Endothelial cell of umbilical vein (primary cell): ENCODE results near the gene ATP8A2. TPM values are rescaled to one million over a fixed set of nuclear protein-coding genes. Genes with fewer than 3 reads are reported as not detected.

ENCODE experiments used
- BruUV-seq: library from RNA; stranded (reverse); fragments of 400-500 nt; replicated peaks from 2 replicates; lab custom pipeline; 2021; lab: Mats Ljungman, UMichigan
- CTCF ChIA-PET: fragments of 300-600, 350-600 bp; sonication (Branson Sonifier 250); formaldehyde crosslinking; loops from one replicate; lab custom pipeline; 2021; ENCODE audit warnings: antibody characterized with exemption, inconsistent platforms; lab: Charles Lee
- POLR2A ChIA-PET: fragments of 300-600, 350-600 bp; sonication (Branson Sonifier 250); formaldehyde crosslinking; loops from one replicate; lab custom pipeline; 2021; ENCODE audit warnings: antibody characterized with exemption, inconsistent platforms; lab: Charles Lee
- DNase-seq: peaks from one replicate; pipeline ENCODE4 v3.0.0-alpha.2; 2011; ENCODE audit warnings: low read depth, low spot score
- FAIRE-seq: peaks from 2 replicates; lab custom pipeline; 2011; peaks lifted over from hg19 to GRCh38; lab: Jason Lieb, UNC
- H2AFZ ChIP-seq: 2 replicates; pipeline ENCODE4 v1.6.0; 2012; ENCODE audit warnings: low read depth, low read length, control low read depth, inconsistent platforms
- H3K27ac ChIP-seq: 2 replicates; pipeline ENCODE4 v1.5.1; 2011; ENCODE audit warnings: low read depth, mild to moderate bottlenecking, control low read depth, low read length, moderate library complexity; ENCODE audit not compliant: insufficient read depth
- H3K27me3 ChIP-seq, 2 experiments: 2 replicates each; pipeline versions ENCODE4 v1.6.0 to v1.6.1; 2011; ENCODE audit warnings: low read length in 2 of 2, mixed read lengths in 1 of 2; ENCODE audit not compliant: control insufficient read depth in 2 of 2, insufficient read depth in 2 of 2
- H3K36me3 ChIP-seq, 2 experiments: 2 replicates in 1 of 2; 3 replicates in 1 of 2; pipeline ENCODE4 v1.5.1; 2011; ENCODE audit warnings: low read length in 2 of 2, mild to moderate bottlenecking in 1 of 2, moderate library complexity in 1 of 2; ENCODE audit not compliant: control insufficient read depth in 2 of 2, insufficient read depth in 2 of 2; ENCODE audit errors: extremely low read depth in 1 of 2
- H3K4me1 ChIP-seq: 3 replicates; pipeline ENCODE4 v1.5.1; 2011; ENCODE audit warnings: mild to moderate bottlenecking, low read length; ENCODE audit not compliant: control insufficient read depth, insufficient read depth; ENCODE audit errors: extremely low read depth
- H3K4me2 ChIP-seq: 2 replicates; pipeline ENCODE4 v1.6.1; 2011; ENCODE audit warnings: low read length, control low read depth, mixed read lengths; ENCODE audit not compliant: insufficient read depth
- H3K4me3 ChIP-seq, 3 experiments: fragments of 200-600 bp in 1 of 3; sonication (generic), shearing (Covaris generic) in 1 of 3; replicated peaks in 1 of 3; 2 replicates each; pipeline ENCODE4 v1.5.1; 2011 to 2016; ENCODE audit warnings: control low read depth in 3 of 3, low read length in 3 of 3, mild to moderate bottlenecking in 2 of 3, inconsistent platforms in 1 of 3, low read depth in 1 of 3, moderate library complexity in 1 of 3; ENCODE audit not compliant: insufficient read depth in 1 of 3
- H3K79me2 ChIP-seq: 2 replicates; pipeline ENCODE4 v1.6.0; 2012; ENCODE audit warnings: low read length, inconsistent platforms; ENCODE audit not compliant: control insufficient read depth, insufficient read depth
- H3K9ac ChIP-seq: replicated peaks from 2 replicates; pipeline ENCODE3; 2011; ENCODE audit warnings: low read length, control low read depth; ENCODE audit not compliant: insufficient read depth; ENCODE audit errors: extremely low read depth
- H3K9me1 ChIP-seq: replicated peaks from 3 replicates; pipeline ENCODE4 v1.6.0; 2011; ENCODE audit warnings: mild to moderate bottlenecking, low read length; ENCODE audit not compliant: control insufficient read depth, insufficient read depth; ENCODE audit errors: extremely low read depth
- H3K9me3 ChIP-seq: replicated peaks from 2 replicates; pipeline ENCODE4 v1.5.1; 2012; ENCODE audit warnings: low read length, inconsistent platforms; ENCODE audit not compliant: control insufficient read depth, insufficient read depth
- H4K20me1 ChIP-seq: replicated peaks from 2 replicates; pipeline ENCODE3; 2011; ENCODE audit warnings: mild to moderate bottlenecking, low read length; ENCODE audit not compliant: control insufficient read depth, insufficient read depth; ENCODE audit errors: extremely low read depth
- CTCF ChIP-seq, 2 donors: IDR thresholded peaks; 1 replicate in 1 of 2; 2 replicates in 1 of 2; pipeline ENCODE4 v1.5.1; 2011; ENCODE audit warnings: low read length in 2 of 2, mild to moderate bottlenecking in 2 of 2, moderate library complexity in 2 of 2, control low read depth in 1 of 2, inconsistent platforms in 1 of 2, low read depth in 1 of 2; ENCODE audit not compliant: insufficient read depth in 1 of 2; ENCODE audit errors: extremely low read depth in 1 of 2
- JUN ChIP-seq: IDR thresholded peaks from 2 replicates; pipeline ENCODE4 v1.6.1; 2011; ENCODE audit warnings: borderline replicate concordance, low read depth; ENCODE audit not compliant: insufficient read length, insufficient read depth
- MAX ChIP-seq: IDR thresholded peaks from 2 replicates; pipeline ENCODE4 v1.6.1; 2011; ENCODE audit not compliant: insufficient read depth, insufficient read length
- POLR2A ChIP-seq: IDR thresholded peaks from 2 replicates; pipeline ENCODE4 v1.6.1; 2012; ENCODE audit warnings: low read depth, mild to moderate bottlenecking, control low read depth, low read length
- dilution Hi-C: fragments of 300-500 bp; cut with MboI; formaldehyde crosslinking; loops from one replicate; pipeline ENCODE4 v1.15.0; 2019; ENCODE audit warnings: low sequenced_read_pairs; ENCODE audit not compliant: extremely low pct_ligation_motif_present
- intact Hi-C: fragments of 100-400 bp; cut with micrococcal nuclease; formaldehyde crosslinking; loops from one replicate; pipeline ENCODE4 v1.10.0; 2022
- polyA plus RNA-seq, 4 experiments: library from polyadenylated mRNA; depleted of rRNA in 3 of 4; stranded (reverse) in 3 of 4; unstranded in 1 of 4; fragments of >200 nt; gene quantifications; 2 replicates each; pipeline versions ENCODE4 v1.2.1 to v1.2.3, GENCODE V29; 2011 to 2012; ENCODE audit warnings: missing spikeins in 1 of 4
- total RNA-seq: library from RNA; stranded (reverse); gene quantifications from 2 replicates; pipeline ENCODE4 v1.2.3, GENCODE V29; 2021

Gene ATP8A2
- total and polyA plus RNA-seq, 2 donors (not counting 3 experiments of a cell fraction or from before 2014, with no cell fraction given), result 0.11 to 0.49 TPM

- intact Hi-C loops, result no loop called here
These were observed 611.1 kb downstream of the ATP8A2 start for GRCh38 chr13:25982907-25983306.

More at GRCh38 chr13:25982907-25983306, 611.1 kb downstream of the ATP8A2 start:
- H3K9ac ChIP-seq, result no peak overlapping the region
- H3K36me3 ChIP-seq, result no peaks in the 10 kb centered on the region
- H3K4me1 ChIP-seq, result peaks cover under 1% of the 10 kb centered on the region
- no peaks in the 10 kb centered on the region for H3K9me1 ChIP-seq
- CTCF ChIA-PET, result interaction anchor here (0.8 to 1.6 kb wide), 4 partner anchors 17 to 69 kb away, joined by 3 to 5 read pairs (median 4); partner anchors contain the start of gene SHISA2
- no peaks in the 10 kb centered on the region for H3K79me2 ChIP-seq
- POLR2A ChIA-PET, result no interaction called here
- H4K20me1 ChIP-seq, result no peaks in the 10 kb centered on the region
- no peaks in the 10 kb centered on the region for H3K9me3 ChIP-seq
- FAIRE-seq (no peak), DNase-seq (peak; percentile 36)
- H3K4me3 ChIP-seq, result no peak overlapping the region
- H2AFZ ChIP-seq, result no peak overlapping the region
- no TSS peak for BruUV-seq
- H3K4me2 ChIP-seq, result no peak overlapping the region
- TF ChIP-seq CTCF (IDR thresholded peaks at IDR 0.05; ENCODE audit: extremely low read depth in 1 of 2, insufficient read depth in 1 of 2, low read depth in 1 of 2, low read length in 2 of 2) (no peak), JUN (no peak), MAX (no peak), POLR2A (no peak)
- dilution Hi-C loops, result no loop called here
- no peak overlapping the region for H3K27ac ChIP-seq
- no peaks in the 10 kb centered on the region for H3K27me3 ChIP-seq
